Nephron progenitor cell (in vitro differentiated cells): ENCODE measurements around the gene LMF2.
A peak's percentile ranks its signal among the peaks of the same experiment; 100 is the strongest.

ENCODE experiments used
- DNase-seq: peaks from one replicate; pipeline ENCODE4 v3.0.0; 2021
- H3K27ac Mint-ChIP-seq: 2 replicates; pipeline ENCODE4 v1.8.0; 2021; ENCODE audit warnings: mild to moderate bottlenecking, moderate library complexity, mixed read lengths
- H3K27me3 Mint-ChIP-seq: 2 replicates; pipeline ENCODE4 v1.8.0; 2021; ENCODE audit warnings: mild to moderate bottlenecking, low read depth, mixed read lengths; ENCODE audit not compliant: poor library complexity
- H3K36me3 Mint-ChIP-seq: 2 replicates; pipeline ENCODE4 v1.8.0; 2021; ENCODE audit warnings: low read depth, mixed read lengths
- H3K4me1 Mint-ChIP-seq: 2 replicates; pipeline ENCODE4 v1.8.0; 2021; ENCODE audit warnings: mixed read lengths
- H3K4me3 Mint-ChIP-seq: 2 replicates; pipeline ENCODE4 v1.8.0; 2021; ENCODE audit warnings: mild to moderate bottlenecking, moderate library complexity, mixed read lengths
- H3K9me3 Mint-ChIP-seq: 2 replicates; pipeline ENCODE4 v1.8.0; 2021; ENCODE audit warnings: mild to moderate bottlenecking, moderate library complexity, mixed read lengths
- CTCF ChIP-seq: fragments of 200-600 bp; sonication (generic); IDR thresholded peaks from 2 replicates; pipeline ENCODE4 v1.5.0; 2021; ENCODE audit warnings: antibody characterized with exemption

The LMF2 gene

GRCh38 chr22:50525858-50526107 lies 18.3 kb upstream of the LMF2 start:
- peak overlapping the region; percentile 92 for H3K4me3 Mint-ChIP-seq
- TF ChIP-seq CTCF = no peak
- DNase-seq = no peak

GRCh38 chr22:50525104-50525857 lies 17.8 kb upstream of the LMF2 start, which contains the start of gene SCO2:
Gene SCO2 (minus strand): TSS chr22:50525598. CDS start chr22:50524411, 1,187 bp downstream.
- DNase-seq = peak; percentile 98
- Mint-ChIP-seq H3K27ac (peak within 1 kb of the TSS; percentile 90), H3K27me3 (peaks cover 28% of the 10 kb centered on the region)

More at GRCh38 chr22:50525858-50526107, 18.3 kb upstream of the LMF2 start:
- H3K4me1 Mint-ChIP-seq = peaks cover 23% of the 10 kb centered on the region
- peaks cover 12% of the 10 kb centered on the region for H3K36me3 Mint-ChIP-seq
- no peak overlapping the region for H3K27ac Mint-ChIP-seq
- peaks cover 33% of the 10 kb centered on the region for H3K27me3 Mint-ChIP-seq
- H3K9me3 Mint-ChIP-seq = no peaks in the 10 kb centered on the region

GRCh38 chr22:50524676-50525103 lies 17.2 kb upstream of the LMF2 start:
- Mint-ChIP-seq H3K27ac (peak overlapping the region; percentile 90), H3K9me3 (no peaks in the 10 kb centered on the region), H3K4me1 (peaks cover 23% of the 10 kb centered on the region), H3K4me3 (peak overlapping the region; percentile 92), H3K27me3 (peaks cover 26% of the 10 kb centered on the region), H3K36me3 (peaks cover 15% of the 10 kb centered on the region)
- TF ChIP-seq CTCF = no peak
- DNase-seq = no peak

More at GRCh38 chr22:50525104-50525857, 17.8 kb upstream of the LMF2 start, which contains the start of gene SCO2:
- peak; percentile 34 for TF ChIP-seq CTCF
- peaks cover 12% of the 10 kb centered on the region for H3K36me3 Mint-ChIP-seq
- peak within 1 kb of the TSS; percentile 92 for H3K4me3 Mint-ChIP-seq
- H3K9me3 Mint-ChIP-seq = no peaks in the 10 kb centered on the region
- peaks cover 23% of the 10 kb centered on the region for H3K4me1 Mint-ChIP-seq

GRCh38 chr22:50523806-50524675 lies 16.5 kb upstream of the LMF2 start:
- Mint-ChIP-seq H3K27ac (peak overlapping the region; percentile 90), H3K4me3 (peak overlapping the region; percentile 92), H3K27me3 (peaks cover 19% of the 10 kb centered on the region), H3K9me3 (no peaks in the 10 kb centered on the region), H3K4me1 (peaks cover 23% of the 10 kb centered on the region), H3K36me3 (peaks cover 20% of the 10 kb centered on the region)
- TF ChIP-seq CTCF = no peak
- no peak for DNase-seq

GRCh38 chr22:50523458-50523805 lies 15.9 kb upstream of the LMF2 start:
- no peak for DNase-seq
- Mint-ChIP-seq H3K4me3 (peak overlapping the region; percentile 25), H3K4me1 (peaks cover 23% of the 10 kb centered on the region), H3K9me3 (no peaks in the 10 kb centered on the region), H3K36me3 (peaks cover 24% of the 10 kb centered on the region), H3K27me3 (peaks cover 13% of the 10 kb centered on the region), H3K27ac (peak overlapping the region; percentile 64)
- no peak for TF ChIP-seq CTCF
